Keratinocyte (primary cell): ENCODE results near the gene DCXR. TPM values are rescaled to one million over a fixed set of nuclear protein-coding genes. Genes with fewer than 3 reads are reported as not detected.

Source experiments
- DNase-seq: peaks from one replicate; pipeline ENCODE4 v3.0.0-alpha.2; 2011; ENCODE audit warnings: low read depth, missing footprints, low spot score
- FAIRE-seq: peaks from 2 replicates; lab custom pipeline; 2011; peaks lifted over from hg19 to GRCh38; lab: Jason Lieb, UNC
- H2AFZ ChIP-seq: 2 replicates; pipeline ENCODE4 v1.6.0; 2012; ENCODE audit warnings: low read length, control low read depth, inconsistent platforms; ENCODE audit not compliant: control insufficient read depth
- H3K27ac ChIP-seq: 2 replicates; pipeline ENCODE4 v1.5.1; 2011; ENCODE audit warnings: low read length; ENCODE audit not compliant: control insufficient read depth, insufficient read depth
- H3K27me3 ChIP-seq: 3 replicates; pipeline ENCODE4 v1.6.0; 2011; ENCODE audit warnings: low read length; ENCODE audit not compliant: control insufficient read depth, insufficient read depth; ENCODE audit errors: extremely low read depth
- H3K36me3 ChIP-seq, 2 experiments: 2 replicates in 1 of 2; 3 replicates in 1 of 2; pipeline ENCODE4 v1.5.1; 2011; ENCODE audit warnings: low read length in 2 of 2, mild to moderate bottlenecking in 1 of 2; ENCODE audit not compliant: control insufficient read depth in 2 of 2, insufficient read depth in 2 of 2; ENCODE audit errors: extremely low read depth in 1 of 2
- H3K4me1 ChIP-seq: 3 replicates; pipeline ENCODE4 v1.5.1; 2011; ENCODE audit warnings: low read length; ENCODE audit not compliant: control insufficient read depth, insufficient read depth; ENCODE audit errors: extremely low read depth
- H3K4me2 ChIP-seq: 3 replicates; pipeline ENCODE4 v1.6.0; 2011; ENCODE audit warnings: low read depth, low read length; ENCODE audit not compliant: control insufficient read depth, insufficient read depth; ENCODE audit errors: extremely low read depth
- H3K4me3 ChIP-seq, 3 experiments: fragments of 200-600 bp in 1 of 3; sonication (generic) in 1 of 3; 2 replicates in 2 of 3; 3 replicates in 1 of 3; pipeline ENCODE4 v1.5.1; 2011 to 2016; ENCODE audit warnings: low read length in 3 of 3, mild to moderate bottlenecking in 3 of 3, control low read depth in 2 of 3, inconsistent platforms in 1 of 3, low read depth in 1 of 3, mixed read lengths in 1 of 3, mixed run types in 1 of 3, moderate library complexity in 1 of 3; ENCODE audit not compliant: control insufficient read depth in 2 of 3, insufficient read depth in 2 of 3; ENCODE audit errors: extremely low read depth in 1 of 3
- H3K79me2 ChIP-seq: 2 replicates; pipeline ENCODE4 v1.6.0; 2012; ENCODE audit warnings: low read length; ENCODE audit not compliant: control insufficient read depth, insufficient read depth
- H3K9ac ChIP-seq: 3 replicates; pipeline ENCODE4 v1.6.0; 2011; ENCODE audit warnings: low read length; ENCODE audit not compliant: control insufficient read depth, insufficient read depth; ENCODE audit errors: extremely low read depth
- H3K9me1 ChIP-seq: 3 replicates; pipeline ENCODE4 v1.6.0; 2011; ENCODE audit warnings: low read length; ENCODE audit not compliant: control insufficient read depth, insufficient read depth; ENCODE audit errors: extremely low read depth
- H3K9me3 ChIP-seq: 2 replicates; pipeline ENCODE4 v1.5.1; 2012; ENCODE audit warnings: low read depth, low read length; ENCODE audit not compliant: control insufficient read depth
- H4K20me1 ChIP-seq: 3 replicates; pipeline ENCODE4 v1.6.0; 2011; ENCODE audit warnings: low read length; ENCODE audit not compliant: control insufficient read depth, insufficient read depth; ENCODE audit errors: extremely low read depth
- CTCF ChIP-seq, 3 experiments: IDR thresholded peaks in 1 of 3; conservative IDR thresholded peaks in 1 of 3; optimal IDR thresholded peaks in 1 of 3; 2 replicates in 2 of 3; 3 replicates in 1 of 3; pipeline versions ENCODE3 to v1.5.1; 2011; ENCODE audit warnings: low read length in 3 of 3, mild to moderate bottlenecking in 3 of 3, moderate library complexity in 2 of 3, control low read depth in 1 of 3, inconsistent platforms in 1 of 3; ENCODE audit not compliant: insufficient read depth in 2 of 3; ENCODE audit errors: extremely low read depth in 1 of 3
- EZH2 ChIP-seq: IDR thresholded peaks from one replicate; pipeline ENCODE4 v1.6.1; 2012; ENCODE audit warnings: inconsistent platforms, mild to moderate bottlenecking, low read length, moderate library complexity
- dilution Hi-C: fragments of 300-500 bp; cut with MboI; formaldehyde crosslinking; loops from one replicate; pipeline ENCODE4 v1.7.0; 2020; ENCODE audit warnings: low sequenced_read_pairs; ENCODE audit not compliant: extremely low pct_ligation_motif_present
- polyA plus RNA-seq, 5 experiments: library from polyadenylated mRNA; depleted of rRNA in 3 of 5; stranded (reverse) in 3 of 5; stranded (forward) in 1 of 5; unstranded in 1 of 5; fragments of >200 nt; gene quantifications; 1 replicate in 1 of 5; 2 replicates in 3 of 5; 3 replicates in 1 of 5; pipeline versions ENCODE4 v1.2.1 to v1.2.3, GENCODE V29; 2011 to 2012; ENCODE audit warnings: missing spikeins in 2 of 5, low read depth in 1 of 5, low replicate concordance in 1 of 5

DCXR gene
- polyA plus RNA-seq, 1 donor (not counting 4 experiments of a cell fraction or from before 2014, with no cell fraction given), result 45.4 TPM

GRCh38 chr17:81990836-81991683, 46.4 kb downstream of the DCXR start:
- dilution Hi-C loops, result no loop called here
- no peak for FAIRE-seq
- no peaks in the 10 kb centered on the region for H3K27me3 ChIP-seq
- H3K9me3 ChIP-seq, result no peaks in the 10 kb centered on the region
- no peaks in the 10 kb centered on the region for H4K20me1 ChIP-seq
- TF ChIP-seq EZH2 (no peak), CTCF (optimal IDR thresholded peaks at IDR 0.05 in 1 of 3, IDR thresholded peaks at IDR 0.05 in 1 of 3, conservative IDR thresholded peaks at IDR 0.05 in 1 of 3; ENCODE audit: extremely low read depth in 1 of 3, insufficient read depth in 2 of 3, low read length in 3 of 3) (no peak)
- H2AFZ ChIP-seq, result no peak overlapping the region
- no peak overlapping the region for H3K4me3 ChIP-seq
- peak overlapping the region; percentile 62 for H3K4me2 ChIP-seq
- H3K4me1 ChIP-seq, result peaks cover 14% of the 10 kb centered on the region
- no peak overlapping the region for H3K9ac ChIP-seq
- no peak overlapping the region for H3K27ac ChIP-seq
- no peak for DNase-seq
- H3K36me3 ChIP-seq, result peaks cover 0 to 6% of the 10 kb centered on the region in 2 experiments
- H3K9me1 ChIP-seq, result no peaks in the 10 kb centered on the region
- H3K79me2 ChIP-seq, result no peaks in the 10 kb centered on the region

- no peak overlapping the region for H3K27ac ChIP-seq
- H3K36me3 ChIP-seq, result peaks cover 6 to 12% of the 10 kb centered on the region in 2 experiments
- FAIRE-seq (no peak), DNase-seq (no peak)
- no peaks in the 10 kb centered on the region for H3K79me2 ChIP-seq
- TF ChIP-seq EZH2 (no peak), CTCF (optimal IDR thresholded peaks at IDR 0.05 in 1 of 3, IDR thresholded peaks at IDR 0.05 in 1 of 3, conservative IDR thresholded peaks at IDR 0.05 in 1 of 3; ENCODE audit: extremely low read depth in 1 of 3, insufficient read depth in 2 of 3, low read length in 3 of 3) (no peak)
- H3K4me2 ChIP-seq, result no peak overlapping the region
- no peaks in the 10 kb centered on the region for H3K27me3 ChIP-seq
- H4K20me1 ChIP-seq, result no peaks in the 10 kb centered on the region
- H3K9ac ChIP-seq, result no peak overlapping the region
- H3K9me1 ChIP-seq, result no peaks in the 10 kb centered on the region
- H3K4me3 ChIP-seq, result no peak overlapping the region
- no peaks in the 10 kb centered on the region for H3K9me3 ChIP-seq
- no peak overlapping the region for H2AFZ ChIP-seq
- peaks cover 10% of the 10 kb centered on the region for H3K4me1 ChIP-seq
- dilution Hi-C loops, result no loop called here
These were observed 50.2 kb downstream of the DCXR start for GRCh38 chr17:81987161-81987770.
